A549 (cell line): Measurements from ENCODE around the gene TUBB1. TPM values are rescaled to one million over a fixed set of nuclear protein-coding genes. Genes with fewer than 3 reads are reported as not detected.

Source experiments
- ATAC-seq, 2 experiments: fragments of 200-7000 bp in 1 of 2; fragments of >200 bp in 1 of 2; cut with Nextera tagmentation in 1 of 2; cut with Tn5 transposase in 1 of 2; 3 replicates each; pipeline versions ENCODE4 v1.8.0 to v1.9.1; 2018 to 2020; ENCODE audit warnings: mild to moderate bottlenecking in 1 of 2, moderate library complexity in 1 of 2
- CTCF ChIA-PET: fragments of 300-600 bp; sonication (Branson Sonifier 250); formaldehyde crosslinking; extraction: SDS; loops from one replicate; lab custom pipeline; 2021; ENCODE audit warnings: antibody characterized with exemption, inconsistent platforms; lab: Yijun Ruan, JAX
- POLR2A ChIA-PET: fragments of 350-600 bp; formaldehyde crosslinking; extraction: SDS; loops from one replicate; lab custom pipeline; 2021; ENCODE audit warnings: antibody characterized with exemption, inconsistent platforms; lab: Yijun Ruan, JAX
- DNase-seq, 2 experiments: peaks; one replicate each; pipeline versions ENCODE4 v3.0.0 to v3.0.0-alpha.2; 2011 to 2016; ENCODE audit warnings: low read depth in 1 of 2, low spot score in 1 of 2
- FAIRE-seq: peaks from 2 replicates; lab custom pipeline; 2011; peaks lifted over from hg19 to GRCh38; lab: Jason Lieb, UNC
- H3K27ac ChIP-seq, 2 experiments: fragments of >200 bp; sonication (Bioruptor Twin); formaldehyde crosslinking; 3 replicates each; pipeline ENCODE4 v1.5.1; 2016 to 2017
- H3K4me1 ChIP-seq: fragments of >200 bp; sonication (Bioruptor Twin); formaldehyde crosslinking; 3 replicates; pipeline ENCODE4 v1.6.1; 2016
- H3K4me2 ChIP-seq: fragments of >200 bp; sonication (Bioruptor Twin); formaldehyde crosslinking; 3 replicates; pipeline ENCODE4 v1.6.1; 2016
- H3K4me3 ChIP-seq: fragments of >200 bp; sonication (Bioruptor Twin); formaldehyde crosslinking; 3 replicates; pipeline ENCODE4 v1.5.1; 2016
- H3K9me3 ChIP-seq: fragments of >200 bp; sonication (Bioruptor Twin); formaldehyde crosslinking; 3 replicates; pipeline ENCODE4 v1.6.1; 2016
- CHD2 ChIP-seq: fragments of 150-350 bp; IDR thresholded peaks from 2 replicates; pipeline ENCODE4 v1.6.1; 2014; ENCODE audit warnings: low read length; ENCODE audit not compliant: partially characterized antibody
- CTCF ChIP-seq: fragments of >200 bp; sonication (Bioruptor Twin); formaldehyde crosslinking; IDR thresholded peaks from 3 replicates; pipeline ENCODE4 v1.5.1; 2016
- E2F6 ChIP-seq: IDR thresholded peaks from 2 replicates; pipeline ENCODE4 v1.6.1; 2012; ENCODE audit warnings: low read depth, borderline replicate concordance
- EHF ChIP-seq: fragments of 250-450 bp; sonication (Bioruptor Pico); IDR thresholded peaks from 2 replicates; pipeline ENCODE4 v1.5.0; 2020; ENCODE audit warnings: mild to moderate bottlenecking
- EHMT2 ChIP-seq: fragments of 200-600 bp; sonication (generic); IDR thresholded peaks from 2 replicates; pipeline ENCODE4 v1.6.1; 2016; ENCODE audit warnings: antibody characterized with exemption, low read depth, mild to moderate bottlenecking, moderate library complexity
- ELK1 ChIP-seq: fragments of 150-350 bp; IDR thresholded peaks from 2 replicates; pipeline ENCODE4 v1.6.1; 2014; ENCODE audit warnings: low read depth, mild to moderate bottlenecking, low read length
- ESRRA ChIP-seq: fragments of 150-350 bp; IDR thresholded peaks from 2 replicates; pipeline ENCODE4 v1.6.1; 2014; ENCODE audit warnings: mild to moderate bottlenecking, low read length, borderline replicate concordance
- FOSB ChIP-seq: fragments of 250-450 bp; sonication (Bioruptor Pico); IDR thresholded peaks from 2 replicates; pipeline ENCODE4 v1.5.0; 2020; ENCODE audit warnings: mild to moderate bottlenecking, moderate library complexity
- HDAC2 ChIP-seq: fragments of 200-600 bp; sonication (generic); IDR thresholded peaks from 2 replicates; pipeline ENCODE4 v1.6.1; 2016
- HES2 ChIP-seq: fragments of >200 bp; sonication (Bioruptor Twin); formaldehyde crosslinking; IDR thresholded peaks from 2 replicates; pipeline ENCODE4 v1.6.1; 2016
- HEYL ChIP-seq: fragments of 250-450 bp; sonication (Bioruptor Pico); IDR thresholded peaks from 2 replicates; pipeline ENCODE4 v1.8.0; 2021; ENCODE audit warnings: mild to moderate bottlenecking, moderate library complexity
- HOXB13 ChIP-seq: fragments of 250-450 bp; sonication (Bioruptor Pico); IDR thresholded peaks from 2 replicates; pipeline ENCODE4 v1.5.0; 2020; ENCODE audit warnings: low read depth, mild to moderate bottlenecking, moderate library complexity
- JUN ChIP-seq, 2 experiments: fragments of >200 bp; sonication (Bioruptor Twin); formaldehyde crosslinking; IDR thresholded peaks; 2 replicates in 1 of 2; 3 replicates in 1 of 2; pipeline ENCODE4 v1.6.1; 2016 to 2017
- JUNB ChIP-seq: fragments of >200 bp; sonication (Bioruptor Twin); formaldehyde crosslinking; IDR thresholded peaks from 2 replicates; pipeline ENCODE4 v1.6.1; 2016
- KDM1A ChIP-seq: fragments of 200-600 bp; sonication (generic); IDR thresholded peaks from 2 replicates; pipeline ENCODE4 v1.6.1; 2016; ENCODE audit warnings: low read depth, mild to moderate bottlenecking
- MAFK ChIP-seq: fragments of 450-650 bp; IDR thresholded peaks from 2 replicates; pipeline ENCODE4 v1.6.1; 2014; ENCODE audit not compliant: partially characterized antibody
- MAX ChIP-seq: IDR thresholded peaks from 2 replicates; pipeline ENCODE4 v1.6.1; 2012
- NFE2L2 ChIP-seq: fragments of 150-350 bp; conservative IDR thresholded peaks from 2 replicates; pipeline ENCODE4 v1.6.1; 2014; ENCODE audit warnings: low read length
- PBX3 ChIP-seq: IDR thresholded peaks from 2 replicates; pipeline ENCODE4 v1.6.1; 2012
- PHF8 ChIP-seq: fragments of 200-600 bp; sonication (generic); IDR thresholded peaks from 2 replicates; pipeline ENCODE4 v1.6.1; 2016; ENCODE audit warnings: low read depth, mild to moderate bottlenecking, antibody characterized with exemption, moderate library complexity, borderline replicate concordance
- RFX5 ChIP-seq: fragments of 450-650 bp; IDR thresholded peaks from 2 replicates; pipeline ENCODE4 v1.7.1; 2014; ENCODE audit warnings: antibody characterized with exemption, mild to moderate bottlenecking, moderate library complexity
- SMC3 ChIP-seq: fragments of >200 bp; sonication (Bioruptor Twin); formaldehyde crosslinking; IDR thresholded peaks from 3 replicates; pipeline ENCODE4 v1.6.1; 2018; ENCODE audit warnings: inconsistent platforms
- ZC3H11A ChIP-seq: fragments of 450-650 bp; IDR thresholded peaks from 2 replicates; pipeline ENCODE4 v1.6.1; 2014; ENCODE audit warnings: antibody characterized with exemption, mild to moderate bottlenecking
- ZSCAN20 ChIP-seq: fragments of 250-450 bp; sonication (Bioruptor Pico); IDR thresholded peaks from 2 replicates; pipeline ENCODE4 v1.8.0; 2022; ENCODE audit warnings: mild to moderate bottlenecking, moderate library complexity
- WGBS: methylation state at CpG from one replicate; pipeline ENCODE4 v1.1.6; 2017; ENCODE audit errors: missing lambda C conversion rate; 5-methylcytosine and 5-hydroxymethylcytosine counted together
- polyA plus RNA-seq, 4 experiments: library from polyadenylated mRNA; depleted of rRNA in 3 of 4; stranded (reverse); fragments of >200 nt; fragmentation: RNase III in 1 of 4; extraction: RNeasy Plus Mini Kit Qiagen cat#74134 plus additional on column Dnase treatment in 1 of 4; gene quantifications; 2 replicates in 3 of 4; 3 replicates in 1 of 4; pipeline ENCODE4 v1.2.3, GENCODE V29; 2011 to 2017

The TUBB1 gene
- polyA plus RNA-seq, 2 of the 4 experiments (the other 2 are of a cell fraction): 0.03 TPM; not detected in 1

- TF ChIP-seq CTCF (no peak), PBX3 (no peak), HEYL (CRISPR knock-in tag) (no peak), EHF (no peak), NFE2L2 (no peak), HDAC2 (no peak)
Observed at GRCh38 chr20:59048681-59049030, 29.4 kb downstream of the TUBB1 start (continued).

GRCh38 chr20:59050437-59050836 lies 31.2 kb downstream of the TUBB1 start:
- WGBS: 25% methylated on average over 1 of the region's 1 CpG
- TF ChIP-seq RFX5 (no peak), ESRRA (no peak), HOXB13 (CRISPR knock-in tag) (no peak), CTCF (no peak), KDM1A (no peak), MAX (no peak), JUNB (no peak), JUN (IDR thresholded peaks at IDR 0.05) (no peak), SMC3 (no peak), PHF8 (no peak), CHD2 (no peak), HES2 (no peak), MAFK (no peak), FOSB (CRISPR knock-in tag) (no peak), E2F6 (no peak), EHMT2 (no peak), ZSCAN20 (CRISPR knock-in tag) (no peak), ELK1 (no peak), EHF (no peak), ZC3H11A (no peak)
- FAIRE-seq: no peak
- Histone ChIP-seq H3K4me1 (peaks cover 16% of the 10 kb centered on the region), H3K9me3 (no peaks in the 10 kb centered on the region), H3K4me3 (no peak overlapping the region), H3K27ac (no peak overlapping the region; a peak in 1 of 6 replicates), H3K4me2 (no peak overlapping the region)
- ChIA-PET CTCF (interaction anchor here (0.6 to 1.8 kb wide), 5 partner anchors 9 to 405 kb away, joined by 3 to 6 read pairs (median 4); no protein-coding TSS in a partner anchor), POLR2A (interaction anchor here (0.7 kb wide), 1 partner anchor 18 kb away, joined by 3 read pairs; the partner anchor contains the start of gene ATP5F1E)
- DNase-seq: no peak
- ATAC-seq: no peak
